Measurements from ENCODE around the gene FBXL3. TPM values are rescaled to one million over a fixed set of nuclear protein-coding genes. Genes with fewer than 3 reads are reported as not detected.

Gene FBXL3
- total and polyA plus RNA-seq, 2 of the 13 experiments (the other 11 are each of a cell fraction or from before 2014, with no cell fraction given): 11.5 to 18.5 TPM

- TF ChIP-seq AHDC1 (CRISPR knock-in tag; IDR thresholded peaks at IDR 0.05; ENCODE audit: borderline replicate concordance): no peak
- TF ChIP-seq HOMEZ (CRISPR knock-in tag; IDR thresholded peaks at IDR 0.05; ENCODE audit: low read depth): no peak
- TF ChIP-seq CHD2 (IDR thresholded peaks at IDR 0.05; ENCODE audit: low read depth, low read length): no peak
- no peak for TF ChIP-seq YEATS4 (CRISPR knock-in tag; IDR thresholded peaks at IDR 0.05; ENCODE audit: borderline replicate concordance)
- no peak for TF ChIP-seq SALL1 (CRISPR knock-in tag; IDR thresholded peaks at IDR 0.05)
These were observed 28.2 kb upstream of the FBXL3 start (continued) for GRCh38 chr13:77055158-77055557.

GRCh38 chr13:77053192-77053591 lies 26.2 kb upstream of the FBXL3 start:
- Histone ChIP-seq H3K79me2 (ENCODE audit: insufficient read depth, low read length) (no peaks in the 10 kb centered on the region), H3K4me2 (ENCODE audit: low read depth, low read length) (no peak overlapping the region), H3K4me3 (replicated peaks in 1 of 3; ENCODE audit: insufficient read depth in 1 of 3, low read depth in 2 of 3, low read length in 3 of 3) (no peak overlapping the region), H3K9me3 (ENCODE audit: low read length) (no peaks in the 10 kb centered on the region), H3K9ac (ENCODE audit: insufficient read depth, low read depth, low read length) (no peak overlapping the region), H3K4me1 (ENCODE audit: insufficient read depth, low read length) (peaks cover 12% of the 10 kb centered on the region; the same call in 1 of the 2 replicates), H2AFZ (ENCODE audit: low read length) (no peak overlapping the region), H4K20me1 (ENCODE audit: insufficient read depth, low read length) (no peaks in the 10 kb centered on the region), H3K27me3 (ENCODE audit: control insufficient read depth in 1 of 2, insufficient read depth in 2 of 2, low read length in 2 of 2) (no peaks in the 10 kb centered on the region), H3K27ac (ENCODE audit: extremely low read length, insufficient read depth, low read length) (no peak overlapping the region), H3K36me3 (replicated peaks in 1 of 2; ENCODE audit: control insufficient read depth in 1 of 2, insufficient read depth in 2 of 2, low read length in 2 of 2) (peaks cover 0 to 16% of the 10 kb centered on the region in 2 experiments; a peak in 2 of 5 replicates)
- CTCF ChIA-PET (ENCODE audit: low intra/inter-chr PET ratio, low total read pairs): no interaction called here
- intact Hi-C loops (cut with micrococcal nuclease; ENCODE audit: unreplicated experiment) (no loop called here), in situ Hi-C loops (cut with HindIII; ENCODE audit: extremely low pct_ligation_motif_present, low pct_unique_long_range_greater_than_20kb) (no loop called here)
- ATAC-seq (no peak), FAIRE-seq (no peak), DNase-seq (ENCODE audit: low spot score) (no peak)
- POLR2A ChIA-PET: no interaction called here
- BruUV-seq (replicated peaks): no TSS peak
- TF ChIP-seq MAFG (CRISPR knock-in tag; IDR thresholded peaks at IDR 0.05) (no peak), ZNF580 (CRISPR knock-in tag; IDR thresholded peaks at IDR 0.05; ENCODE audit: borderline replicate concordance, low read depth) (no peak), AGO2 (optimal IDR thresholded peaks at IDR 0.05; ENCODE audit: low read depth, low read length) (no peak)
- 97% methylated on average over 4 of the region's 4 CpGs for WGBS (ENCODE audit: low lambda C conversion rate)

Measured in HepG2 (cell line).